Tibial artery (tissue), 4 donors: ENCODE data around the gene MAPKAP1.

Source experiments
- DNase-seq, 2 donors: peaks; one replicate each; pipeline ENCODE4 v3.0.0-alpha.2; 2019
- H3K27ac ChIP-seq, 2 donors: fragments of 200-600 bp; sonication (generic) in 1 of 2; 1 replicate in 1 of 2; 2 replicates in 1 of 2; pipeline ENCODE4 v1.5.1; 2018 to 2019; ENCODE audit warnings: mild to moderate bottlenecking in 1 of 2
- H3K27me3 ChIP-seq, 2 donors: fragments of 200-600 bp; sonication (generic) in 1 of 2; one replicate each; pipeline versions ENCODE4 v1.5.1 to v1.6.0; 2016 to 2019
- H3K36me3 ChIP-seq, 3 donors: fragments of 200-600 bp; sonication (generic) in 2 of 3; one replicate each; pipeline ENCODE4 v1.5.1; 2016 to 2019; ENCODE audit warnings: mild to moderate bottlenecking in 2 of 3
- H3K4me1 ChIP-seq, 4 donors: fragments of 200-600 bp; sonication (generic) in 2 of 4; 1 replicate in 3 of 4; 2 replicates in 1 of 4; pipeline ENCODE4 v1.5.1; 2016 to 2019
- H3K4me3 ChIP-seq, 2 donors: fragments of 200-600 bp; sonication (generic) in 1 of 2; 1 replicate in 1 of 2; 2 replicates in 1 of 2; pipeline ENCODE4 v1.5.1; 2018 to 2019; ENCODE audit warnings: mild to moderate bottlenecking in 2 of 2
- H3K9me3 ChIP-seq, 3 donors: fragments of 200-600 bp; sonication (generic) in 1 of 3; one replicate each; pipeline ENCODE4 v1.5.1; 2016 to 2019
- CTCF ChIP-seq, 2 experiments: fragments of 200-600 bp in 1 of 2; fragments of 450-650 bp in 1 of 2; IDR thresholded peaks; one replicate each; pipeline ENCODE4 v1.5.1; 2017 to 2019; ENCODE audit warnings: antibody characterized with exemption in 2 of 2, mild to moderate bottlenecking in 1 of 2, moderate library complexity in 1 of 2
- intact Hi-C: fragments of 100-400 bp; cut with DNase I; formaldehyde crosslinking; loops from one replicate; pipeline ENCODE4 v1.15.0; 2023; ENCODE audit warnings: low total_unique reads

MAPKAP1 gene

GRCh38 chr9:125470189-125470588, 236.8 kb downstream of the MAPKAP1 start:
- intact Hi-C loops: no loop called here
- no peak overlapping the region for H3K4me3 ChIP-seq
- no peak overlapping the region for H3K27ac ChIP-seq
- peaks cover 0 to 22% (median 15%) of the 10 kb centered on the region in 4 donors for H3K4me1 ChIP-seq
- no peak for DNase-seq
- H3K27me3 ChIP-seq: no peaks in the 10 kb centered on the region
- no peaks in the 10 kb centered on the region for H3K9me3 ChIP-seq
- H3K36me3 ChIP-seq: peaks cover 0 to 35% (median 0%) of the 10 kb centered on the region in 3 donors
- no peak for TF ChIP-seq CTCF (IDR thresholded peaks at IDR 0.05)

- intact Hi-C loops: no loop called here
- H3K36me3 ChIP-seq: peaks cover 0 to 35% (median 0%) of the 10 kb centered on the region in 3 donors
- no peak for TF ChIP-seq CTCF (IDR thresholded peaks at IDR 0.05)
These were observed 238.4 kb downstream of the MAPKAP1 start for GRCh38 chr9:125468646-125469045.

GRCh38 chr9:125467116-125467740, 239.8 kb downstream of the MAPKAP1 start:
- H3K27ac ChIP-seq: no peak overlapping the region
- no peak for DNase-seq
- intact Hi-C loops: no loop called here
- peaks cover 0 to 35% (median 0%) of the 10 kb centered on the region in 3 donors for H3K36me3 ChIP-seq
- no peaks in the 10 kb centered on the region for H3K27me3 ChIP-seq
- H3K9me3 ChIP-seq: no peaks in the 10 kb centered on the region
- no peak overlapping the region for H3K4me3 ChIP-seq
- no peak for TF ChIP-seq CTCF (IDR thresholded peaks at IDR 0.05)
- peaks cover 0 to 11% (median 3%) of the 10 kb centered on the region in 4 donors for H3K4me1 ChIP-seq

More at GRCh38 chr9:125468646-125469045, 238.4 kb downstream of the MAPKAP1 start:
- Histone ChIP-seq H3K27ac (no peak overlapping the region), H3K27me3 (no peaks in the 10 kb centered on the region), H3K9me3 (no peaks in the 10 kb centered on the region), H3K4me1 (peaks cover 0 to 16% (median 12%) of the 10 kb centered on the region in 4 donors), H3K4me3 (no peak overlapping the region)
- DNase-seq: no peak

DNA sequence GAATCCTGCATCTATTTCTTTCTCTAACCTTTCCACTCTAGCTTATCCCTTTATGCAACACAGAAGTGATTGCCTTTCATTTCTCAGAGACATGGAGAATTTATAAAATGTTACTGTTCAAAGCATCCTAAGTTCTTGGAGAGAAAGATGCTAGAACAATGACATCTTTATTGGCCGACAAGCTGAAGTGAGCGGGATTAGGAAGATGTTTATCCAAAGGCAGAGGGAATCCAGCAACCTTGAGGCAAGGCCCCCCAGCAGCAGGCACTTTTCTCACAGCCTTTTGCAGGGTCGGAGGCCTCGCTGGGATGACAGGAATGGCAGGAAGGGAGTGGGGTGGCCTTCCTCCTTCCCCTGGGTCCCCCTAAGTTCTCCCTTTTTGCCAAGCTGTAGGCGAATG, 240.6 kb downstream of the MAPKAP1 start:
- no peak overlapping the region for H3K27ac ChIP-seq
- TF ChIP-seq CTCF (IDR thresholded peaks at IDR 0.05): no peak
- peaks cover 0 to 17% (median 3%) of the 10 kb centered on the region in 4 donors for H3K4me1 ChIP-seq
- H3K27me3 ChIP-seq: no peaks in the 10 kb centered on the region
- no peak overlapping the region for H3K4me3 ChIP-seq
- peaks cover 0 to 33% (median 6%) of the 10 kb centered on the region in 3 donors for H3K36me3 ChIP-seq
- no peaks in the 10 kb centered on the region for H3K9me3 ChIP-seq
- intact Hi-C loops: no loop called here
- DNase-seq: no peak

DNA sequence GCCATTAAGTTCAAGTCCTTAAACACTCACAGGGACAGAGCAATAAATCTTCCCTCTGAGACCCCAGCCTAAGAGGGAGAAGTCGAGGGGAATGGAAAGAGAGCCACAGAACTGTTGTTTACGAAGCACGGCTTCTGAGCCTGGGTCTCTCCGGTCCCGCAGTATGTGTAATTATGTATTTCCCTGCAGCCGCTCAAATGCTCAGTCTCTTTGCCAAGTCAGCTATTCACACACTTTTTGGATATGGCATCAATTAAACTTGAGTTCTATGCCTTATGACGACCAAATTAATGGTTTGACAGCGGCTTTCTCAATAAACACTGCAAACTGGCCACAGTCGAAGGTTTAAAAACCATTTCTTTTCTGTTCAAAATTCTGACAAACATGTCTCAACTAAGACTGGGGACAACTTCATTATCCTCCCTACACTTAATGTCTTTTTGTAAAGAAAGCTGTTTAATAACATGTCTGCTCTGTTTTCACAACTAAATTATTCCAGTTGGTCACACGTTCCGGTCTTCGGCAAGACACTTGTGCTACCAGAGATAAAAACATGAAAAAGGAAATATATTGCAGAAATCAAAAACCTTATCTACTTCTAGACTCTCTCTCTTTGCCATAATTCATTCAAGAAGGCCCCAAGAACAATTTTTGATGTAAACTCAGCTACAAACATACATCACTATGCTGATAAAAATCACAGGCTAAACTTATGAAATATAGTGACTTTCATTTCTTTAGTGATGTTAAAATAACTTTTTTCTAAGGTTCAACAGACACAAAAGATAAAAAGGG, 242.2 kb downstream of the MAPKAP1 start:
- no peak for DNase-seq
- Histone ChIP-seq H3K4me3 (no peak overlapping the region), H3K4me1 (peaks cover 0 to 25% (median 3%) of the 10 kb centered on the region in 4 donors), H3K36me3 (peaks cover 0 to 18% (median 11%) of the 10 kb centered on the region in 3 donors), H3K27ac (no peak overlapping the region), H3K27me3 (no peaks in the 10 kb centered on the region), H3K9me3 (no peaks in the 10 kb centered on the region)
- intact Hi-C loops: no loop called here
- no peak for TF ChIP-seq CTCF (IDR thresholded peaks at IDR 0.05)
